Measurements from ENCODE around the gene LMTK3.

DNA sequence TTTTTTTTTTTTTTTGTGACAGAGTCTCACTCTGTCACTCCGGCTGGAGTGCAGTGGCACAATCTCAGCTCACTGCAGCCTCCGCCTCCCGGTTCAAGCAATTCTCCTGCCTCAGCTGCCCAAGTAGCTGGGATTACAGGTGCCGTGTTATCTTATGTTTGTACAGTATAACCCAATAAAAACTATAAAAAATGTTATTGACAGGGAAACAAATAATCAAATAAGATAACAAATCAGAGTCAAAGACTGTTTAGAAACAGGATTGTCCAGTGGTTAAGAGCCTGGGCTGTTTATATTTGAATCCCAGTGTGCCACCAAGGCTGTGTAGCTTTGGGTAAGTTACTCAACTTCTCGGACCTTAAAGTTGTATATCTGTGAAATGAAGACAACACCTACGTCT is 19.1 kb upstream of the LMTK3 start:
- TF ChIP-seq, protein P1, sequence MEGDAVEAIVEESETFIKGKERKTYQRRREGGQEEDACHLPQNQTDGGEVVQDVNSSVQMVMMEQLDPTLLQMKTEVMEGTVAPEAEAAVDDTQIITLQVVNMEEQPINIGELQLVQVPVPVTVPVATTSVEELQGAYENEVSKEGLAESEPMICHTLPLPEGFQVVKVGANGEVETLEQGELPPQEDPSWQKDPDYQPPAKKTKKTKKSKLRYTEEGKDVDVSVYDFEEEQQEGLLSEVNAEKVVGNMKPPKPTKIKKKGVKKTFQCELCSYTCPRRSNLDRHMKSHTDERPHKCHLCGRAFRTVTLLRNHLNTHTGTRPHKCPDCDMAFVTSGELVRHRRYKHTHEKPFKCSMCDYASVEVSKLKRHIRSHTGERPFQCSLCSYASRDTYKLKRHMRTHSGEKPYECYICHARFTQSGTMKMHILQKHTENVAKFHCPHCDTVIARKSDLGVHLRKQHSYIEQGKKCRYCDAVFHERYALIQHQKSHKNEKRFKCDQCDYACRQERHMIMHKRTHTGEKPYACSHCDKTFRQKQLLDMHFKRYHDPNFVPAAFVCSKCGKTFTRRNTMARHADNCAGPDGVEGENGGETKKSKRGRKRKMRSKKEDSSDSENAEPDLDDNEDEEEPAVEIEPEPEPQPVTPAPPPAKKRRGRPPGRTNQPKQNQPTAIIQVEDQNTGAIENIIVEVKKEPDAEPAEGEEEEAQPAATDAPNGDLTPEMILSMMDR (IDR thresholded peaks at IDR 0.05): no peak
- no peak for TF ChIP-seq POLR2A (IDR thresholded peaks at IDR 0.05)

All from tibial nerve (tissue), 3 donors.